Left cardiac atrium (tissue), 4 donors: Measurements from ENCODE around the gene BLCAP. TPM values are rescaled to one million over a fixed set of nuclear protein-coding genes. Genes with fewer than 3 reads are reported as not detected.

Source experiments
- ATAC-seq, 2 donors: fragments of 200-7000 bp; cut with Tn5 transposase; one replicate each; pipeline ENCODE4 v1.9.1; 2020; ENCODE audit warnings: mild to moderate bottlenecking in 2 of 2, moderate library complexity in 2 of 2
- DNase-seq: peaks from one replicate; pipeline ENCODE4 v3.0.0-alpha.2; 2020
- intact Hi-C, 2 donors: fragments of 100-400 bp; cut with DNase I; formaldehyde crosslinking; loops; one replicate each; pipeline versions ENCODE4 v1.14.1 to v1.15.1; 2022 to 2023
- total RNA-seq, 2 donors: library from RNA; stranded (reverse); fragmentation: NEBNext Ultra II Directional; extraction: Animal tissue kit (Norgen Biotek cat#: 25700); gene quantifications; one replicate each; pipeline ENCODE4 v1.2.1, GENCODE V29; 2021
- donor health status: DM: no; HTN: yes; CAD: no.
- donor health status: DM: no; HTN: yes; CAD: no; lungs with severe emphysema.
- donor health status: DM: yes; HTN: yes; CAD: no.
- donor health status: Dilated cardiomyopathy.

Gene BLCAP
- total RNA-seq, 2 donors from 2014 or later, result 87.9 to 99.8 TPM

DNA sequence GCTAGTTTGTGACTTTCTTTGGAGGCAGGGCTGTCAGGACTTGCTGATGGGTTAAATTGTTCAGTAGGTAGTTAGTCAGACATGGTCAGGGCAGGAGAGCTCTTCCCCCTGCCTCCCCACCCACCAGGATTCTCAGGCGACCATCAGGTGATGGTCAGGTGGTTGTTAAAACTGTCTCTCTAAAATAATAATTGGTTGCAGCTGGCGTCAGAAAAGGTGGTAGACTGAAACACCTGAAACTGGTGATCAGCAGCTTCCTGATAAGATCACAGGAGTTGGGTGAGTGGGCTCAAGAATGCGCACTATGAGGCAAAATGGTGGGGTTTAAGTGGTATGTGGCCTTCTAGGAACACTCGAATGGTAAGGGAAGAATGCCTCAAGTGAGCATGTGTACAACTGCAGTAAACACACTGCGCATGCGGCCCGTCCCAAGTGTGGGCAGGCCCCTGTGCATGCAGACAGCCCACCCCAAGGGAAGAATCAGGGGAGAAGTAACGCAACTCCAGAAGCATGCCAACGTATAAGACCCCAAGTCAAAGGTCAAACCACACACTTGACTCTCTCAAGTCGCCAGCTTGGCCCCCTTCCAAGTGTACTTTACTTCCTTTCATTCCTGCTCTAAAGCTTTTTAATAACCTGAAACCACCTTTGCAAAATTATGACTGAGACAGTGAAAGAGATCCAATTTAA lies 7.9 kb upstream of the BLCAP start:
- intact Hi-C loops, result loop anchor here (2.0 to 10.0 kb wide), 2 partner anchors 151 to 267 kb away; no protein-coding TSS in a partner anchor
- ATAC-seq (no peak), DNase-seq (no peak)

DNA sequence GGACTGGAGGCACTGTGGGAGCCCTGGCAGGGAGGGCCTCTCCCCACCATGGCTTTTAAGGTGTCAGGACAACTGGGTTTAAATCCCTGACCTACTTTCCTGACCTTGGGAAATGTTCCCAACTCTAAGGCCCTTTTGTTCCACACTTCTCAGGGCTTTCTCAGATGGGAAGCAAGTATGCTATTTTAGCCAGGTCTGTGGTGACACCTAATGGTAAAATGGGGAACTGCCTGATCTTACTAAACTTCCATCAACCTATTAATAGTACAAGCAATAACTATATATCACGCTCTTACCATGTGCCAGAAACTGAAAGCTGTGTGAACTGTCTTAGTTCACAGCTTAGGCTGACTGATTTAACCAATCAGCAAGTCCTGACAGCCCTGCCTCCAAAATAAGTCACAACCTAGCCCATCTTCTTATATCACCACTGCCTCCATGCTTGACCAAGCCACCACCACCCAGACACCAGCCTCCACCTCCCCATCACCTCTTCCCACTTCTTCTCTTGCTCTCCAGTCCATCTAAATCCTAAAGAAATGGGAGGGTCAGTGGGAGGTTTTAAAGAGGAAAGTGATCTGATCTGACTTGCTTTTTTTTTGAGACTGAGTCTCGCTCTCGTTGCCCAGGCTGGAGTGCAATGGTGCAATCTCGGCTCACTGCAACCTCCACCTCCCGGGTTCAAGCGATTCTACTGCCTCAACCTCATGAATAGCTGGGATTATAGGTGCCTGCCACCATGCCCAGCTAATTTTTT lies 6.9 kb upstream of the BLCAP start:
- ATAC-seq (peak; percentile 85 to 92), DNase-seq (no peak)
- intact Hi-C loops, result loop anchor here (2.0 to 10.0 kb wide), 6 partner anchors 150 to 337 kb away; no protein-coding TSS in a partner anchor

DNA sequence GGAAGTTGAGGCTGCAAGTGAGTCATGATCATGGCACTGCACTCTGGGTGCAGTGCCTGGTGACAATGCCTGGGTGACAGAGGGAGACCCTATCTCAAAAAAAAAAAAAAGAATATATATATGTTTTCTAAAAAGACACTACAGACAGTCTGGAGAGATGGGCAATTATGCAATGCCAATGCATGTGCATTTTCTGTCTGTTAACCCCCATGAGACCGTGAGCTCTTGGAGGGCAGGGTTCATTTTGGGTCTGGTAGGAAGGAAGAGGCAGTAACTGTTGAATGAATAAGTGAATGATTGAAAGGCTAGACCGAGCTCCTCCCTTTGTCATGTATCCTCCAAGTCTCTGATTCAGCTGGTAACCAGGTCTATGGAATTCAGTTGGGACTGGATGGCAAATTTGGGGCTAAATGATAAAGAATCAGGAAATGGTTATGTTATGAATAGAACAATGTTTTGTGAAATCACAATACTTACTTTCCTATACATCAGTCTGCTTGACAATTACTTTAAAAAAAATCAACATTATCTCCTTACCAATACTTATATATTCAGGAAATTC lies 5.6 kb upstream of the BLCAP start:
- ATAC-seq (no peak), DNase-seq (no peak)
- intact Hi-C loops, result loop anchor here (5.0 to 10.0 kb wide), 5 partner anchors 148 to 336 kb away; no protein-coding TSS in a partner anchor

DNA sequence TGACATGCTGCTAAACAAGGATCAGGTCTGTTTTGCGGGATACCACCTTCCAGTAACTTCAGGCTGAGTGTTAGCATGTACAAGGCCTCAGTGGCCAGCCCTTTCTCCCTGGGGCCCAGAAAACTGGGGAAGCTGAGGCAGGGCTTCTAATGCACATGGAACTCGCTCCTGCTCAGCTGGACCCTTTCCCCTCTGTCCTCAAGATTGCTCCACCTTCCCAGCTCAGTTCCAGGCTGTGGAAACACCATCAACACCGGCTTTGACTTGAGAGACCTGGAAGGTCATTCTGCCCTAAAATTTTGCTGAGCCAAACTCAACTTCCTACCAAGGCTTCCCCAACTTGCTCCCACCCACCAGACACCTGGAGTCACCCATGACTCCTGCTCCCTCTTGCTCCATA lies 4.2 kb upstream of the BLCAP start:
- no peak for DNase-seq
- ATAC-seq, result no peak
- intact Hi-C loops, result loop anchor here (5.0 to 10.0 kb wide), 5 partner anchors 147 to 335 kb away; no protein-coding TSS in a partner anchor

DNA sequence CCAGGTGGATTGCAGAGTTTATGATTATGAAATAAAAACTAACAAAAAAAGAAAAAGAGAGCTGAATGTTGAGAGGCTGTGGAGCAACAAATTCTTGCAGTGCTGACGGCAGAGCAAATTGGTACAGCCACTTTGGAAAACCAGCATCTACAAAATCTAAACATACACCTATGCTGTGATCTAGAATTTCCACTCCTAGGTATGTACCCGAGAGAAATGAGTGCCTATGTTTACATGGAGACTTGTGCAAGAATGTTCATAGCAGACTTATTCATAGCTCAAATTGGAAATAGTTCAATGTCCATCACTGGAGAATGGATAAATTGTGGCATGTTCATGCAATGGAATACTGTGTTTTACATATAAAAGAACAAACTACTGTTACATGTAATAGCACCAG lies 3.0 kb upstream of the BLCAP start:
- intact Hi-C loops, result loop anchor here (5.0 to 10.0 kb wide), 5 partner anchors 146 to 333 kb away; no protein-coding TSS in a partner anchor
- ATAC-seq, result no peak
- DNase-seq, result no peak

DNA sequence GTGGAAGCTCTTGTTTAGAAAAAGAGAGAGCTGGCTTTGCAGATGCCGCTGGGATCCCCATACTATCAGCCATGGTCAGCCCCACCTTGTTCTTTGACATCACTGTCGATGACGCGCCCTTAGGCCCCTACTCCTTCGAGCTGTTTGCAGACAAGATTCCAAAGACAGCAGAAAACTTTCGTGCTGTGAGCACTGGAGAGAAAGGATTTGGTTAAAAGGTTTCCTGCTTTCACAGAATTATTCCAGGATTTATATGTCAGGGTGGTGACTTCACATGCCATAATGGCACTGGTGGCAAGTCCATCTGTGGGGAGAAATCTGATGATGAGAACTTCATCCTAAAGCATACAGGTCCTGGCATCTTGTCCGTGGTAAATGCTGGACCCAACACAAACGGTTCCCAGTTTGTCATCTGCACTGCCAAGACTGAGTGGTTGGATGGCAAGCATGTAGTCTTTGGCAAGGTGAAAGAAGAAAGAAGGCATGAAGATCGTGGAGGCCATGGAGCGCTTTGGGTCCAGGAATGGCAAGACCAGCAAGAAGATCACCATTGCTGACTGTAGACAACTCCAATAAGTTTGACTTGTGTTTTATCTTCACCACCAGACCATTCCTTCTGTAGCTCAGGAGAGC lies 2.4 kb upstream of the BLCAP start:
- DNase-seq, result no peak
- intact Hi-C loops, result loop anchor here (5.0 to 10.0 kb wide), 5 partner anchors 145 to 333 kb away; no protein-coding TSS in a partner anchor
- ATAC-seq, result no peak

DNA sequence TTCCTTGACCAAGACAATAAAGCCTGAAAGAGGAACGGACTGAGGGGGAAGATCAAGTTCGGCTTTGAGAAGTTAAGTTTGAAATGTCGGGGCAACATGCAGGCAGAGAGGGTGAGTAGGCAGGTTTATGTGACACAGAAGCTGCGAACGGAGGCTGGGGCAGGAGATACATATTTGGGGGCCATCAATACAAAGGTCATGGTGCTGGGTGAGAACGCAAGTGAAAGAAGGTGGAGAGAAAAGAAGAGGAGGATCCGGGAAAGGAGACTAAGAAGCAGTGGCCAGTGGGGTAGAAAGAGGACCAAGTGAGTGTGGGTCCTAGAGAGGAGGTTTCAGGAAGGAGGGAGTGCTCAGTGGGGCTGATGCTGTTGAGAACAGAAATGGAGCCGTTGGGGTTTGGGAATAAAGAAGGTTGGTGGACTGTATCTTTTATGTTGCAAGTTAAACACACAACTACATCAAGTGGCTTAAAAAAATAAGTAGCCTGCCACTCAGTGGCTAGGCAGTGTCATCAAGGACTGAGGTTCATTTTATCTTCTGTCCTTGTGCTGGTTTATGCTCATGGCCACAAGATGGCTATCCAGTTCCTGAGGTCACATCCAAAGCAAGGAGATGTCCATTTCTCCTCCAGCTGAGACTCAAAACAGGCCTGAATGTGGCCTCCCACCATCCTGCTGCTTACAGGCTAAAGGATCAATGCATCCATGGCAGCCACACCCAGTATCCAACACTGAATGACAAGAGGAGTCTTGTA lies 1.7 kb upstream of the BLCAP start:
- intact Hi-C loops, result no loop called here

DNA sequence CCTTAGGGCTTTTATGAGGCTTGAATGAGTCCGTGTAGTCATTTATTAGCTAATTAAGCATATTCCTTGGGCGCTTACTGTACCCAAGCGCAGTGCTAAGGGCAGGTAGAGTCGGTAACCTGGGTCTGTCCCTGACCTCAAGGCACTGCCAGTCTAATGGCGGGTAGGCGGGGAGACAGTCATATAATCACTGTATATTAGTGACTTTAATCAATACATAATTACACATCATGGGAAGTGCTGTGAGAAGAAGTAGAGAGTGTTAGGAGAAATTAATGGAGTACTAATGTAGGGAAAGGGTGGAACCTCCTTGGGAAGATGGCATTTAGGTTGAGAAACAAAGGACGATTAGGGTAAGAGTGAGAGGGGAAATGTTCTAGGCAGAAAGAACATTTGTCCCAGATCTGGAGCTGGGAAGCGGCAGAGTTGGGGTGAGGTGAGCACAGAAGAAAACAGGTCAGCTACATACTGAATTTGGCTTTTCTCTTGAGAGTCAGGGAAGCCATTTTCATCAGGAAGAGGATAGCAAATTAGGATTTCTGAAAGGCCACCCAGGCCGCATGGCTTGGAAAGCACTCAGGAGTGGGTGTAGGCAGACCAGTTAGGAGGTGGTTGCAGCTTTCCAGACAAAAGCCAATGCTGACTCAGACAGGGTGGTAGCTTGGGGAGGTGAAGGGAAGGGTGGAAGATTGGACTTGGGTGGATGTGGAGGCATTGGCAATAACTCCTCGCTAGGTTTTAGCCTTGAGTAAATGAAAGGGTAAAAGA lies 954 bp upstream of the BLCAP start:
- DNase-seq (no peak), ATAC-seq (no peak)
- intact Hi-C loops, result no loop called here

More for the DNA sequence above, 1.7 kb upstream of the BLCAP start:
- no peak for DNase-seq
- no peak for ATAC-seq

DNA sequence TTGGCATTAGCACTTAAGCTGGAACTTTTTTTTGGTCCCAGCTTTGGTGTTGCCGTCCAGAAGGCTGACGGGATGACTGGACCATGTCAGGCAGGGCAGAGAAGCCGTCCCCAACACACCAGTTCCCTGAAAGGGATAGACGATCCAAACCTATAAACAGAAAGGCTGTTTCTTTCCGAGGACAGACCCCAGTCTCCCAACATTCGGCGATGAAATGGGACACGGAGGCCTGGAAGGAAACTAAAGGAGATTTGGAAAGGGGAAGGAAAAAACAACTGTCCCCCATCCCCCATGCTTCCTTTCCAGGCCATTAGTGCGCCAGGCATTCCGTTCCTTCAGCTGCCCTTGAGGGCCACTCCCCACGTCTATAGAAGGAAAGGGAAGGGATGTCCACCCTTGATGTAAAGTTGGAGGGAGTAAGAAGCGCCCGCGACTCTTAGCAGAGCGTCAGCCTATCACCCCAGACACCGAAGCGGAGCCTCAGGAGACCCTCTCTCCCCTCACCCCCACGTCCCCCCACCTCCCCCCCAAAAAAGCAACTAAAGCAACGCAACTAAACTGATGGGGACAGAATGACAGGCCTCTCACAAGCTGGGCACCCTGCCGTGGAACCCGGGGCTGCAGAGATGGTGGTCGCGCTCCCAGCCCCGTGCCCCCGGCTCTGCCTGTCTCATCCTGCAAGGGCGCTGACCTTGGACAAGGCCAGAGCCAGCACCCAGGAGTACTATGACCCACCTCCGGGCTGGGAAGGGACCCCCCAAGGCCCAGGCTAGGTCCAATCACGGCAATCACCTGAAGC lies 638 bp downstream of the BLCAP start:
- peak; percentile 44 to 49 for ATAC-seq
- no peak for DNase-seq
- intact Hi-C loops, result no loop called here

DNA sequence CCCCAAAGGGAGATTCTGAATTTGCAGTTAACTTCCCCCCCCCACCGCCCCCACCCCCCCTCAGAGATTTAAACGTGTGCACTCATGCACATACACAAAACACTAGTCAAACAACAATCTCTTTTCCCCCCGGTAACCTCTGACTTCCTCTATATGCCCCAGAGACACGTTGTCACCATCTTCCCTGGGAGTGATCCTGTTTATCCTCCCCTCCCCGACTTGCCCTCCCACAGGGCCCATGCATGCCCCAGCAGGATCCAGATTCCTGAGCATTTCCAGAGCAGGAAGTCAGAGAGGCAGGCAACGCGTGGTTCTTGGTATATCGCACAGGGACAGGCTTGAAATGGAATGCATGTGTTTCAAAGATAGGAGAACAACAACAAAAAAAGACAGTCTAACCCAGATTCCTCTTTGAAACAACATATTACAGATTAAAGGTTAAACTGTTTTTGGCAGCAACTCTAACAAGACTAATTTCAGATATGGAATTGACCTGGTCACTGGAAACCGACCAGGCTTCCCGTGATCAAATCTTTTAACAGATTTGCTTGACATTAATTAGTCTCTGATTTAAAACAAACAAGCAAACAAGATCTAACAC lies 1.3 kb downstream of the BLCAP start:
- intact Hi-C loops, result no loop called here
- ATAC-seq (peak; percentile 13 to 28), DNase-seq (peak; percentile 68)

DNA sequence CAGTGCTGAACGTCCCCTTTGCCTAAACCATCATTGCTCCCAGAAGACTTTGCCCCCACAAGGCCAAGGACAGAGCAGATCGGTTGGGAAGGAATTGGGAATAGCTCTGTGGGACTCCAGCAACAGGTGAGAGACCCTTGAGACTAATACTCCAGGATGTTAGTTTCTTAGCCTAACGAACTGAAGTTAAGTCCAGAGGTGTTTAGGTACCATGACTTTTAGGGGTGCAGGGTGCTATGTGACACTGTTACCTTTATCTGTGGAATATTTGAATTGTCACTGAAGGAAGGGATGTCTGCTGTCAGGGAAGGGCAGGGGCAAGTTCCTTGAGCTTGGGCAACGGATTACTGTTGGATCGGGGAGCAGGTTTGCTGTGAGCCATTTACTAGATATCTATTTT lies 1.9 kb downstream of the BLCAP start:
- ATAC-seq (no peak), DNase-seq (no peak)
- intact Hi-C loops, result no loop called here

DNA sequence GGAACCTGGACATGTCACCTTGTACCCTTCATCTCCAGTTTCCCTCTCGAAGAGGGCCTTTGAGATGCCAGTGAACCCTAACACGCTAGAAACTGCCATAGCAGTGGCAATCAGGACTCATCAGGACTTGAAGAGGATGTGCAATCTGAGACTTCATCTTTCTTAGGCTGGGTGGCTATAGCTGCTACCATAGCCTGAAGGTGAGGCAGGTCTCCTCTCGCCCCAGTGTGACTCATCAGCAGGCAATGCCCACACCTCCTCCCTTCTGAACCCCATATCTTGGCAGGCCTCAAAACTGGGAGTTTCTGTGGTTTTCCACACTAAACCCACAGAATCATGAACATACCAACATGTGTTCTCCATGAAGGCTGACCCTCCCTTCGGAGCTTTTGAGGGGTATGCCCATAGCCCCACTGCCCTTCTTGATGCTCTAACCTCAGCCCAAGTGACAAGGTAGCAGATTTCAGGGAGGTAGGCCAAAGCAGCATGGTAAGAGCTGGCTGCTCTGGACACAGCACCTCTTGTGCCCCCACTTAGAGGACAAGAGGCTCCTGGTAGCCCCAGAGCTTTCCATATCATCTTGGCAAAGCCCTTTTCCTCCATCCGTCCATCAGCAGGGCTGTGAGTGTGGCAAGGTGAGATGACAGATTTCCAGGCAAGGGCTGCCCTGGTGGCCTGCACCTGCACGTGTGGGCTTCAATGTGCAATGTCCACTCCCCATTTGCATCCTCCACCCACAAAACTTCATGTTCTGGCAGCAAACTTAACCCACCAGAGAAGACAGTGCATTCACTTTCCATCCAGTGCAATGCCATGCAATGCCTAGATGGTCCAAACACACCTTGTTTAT lies 2.6 kb downstream of the BLCAP start:
- DNase-seq, result no peak
- no peak for ATAC-seq
- intact Hi-C loops, result no loop called here

DNA sequence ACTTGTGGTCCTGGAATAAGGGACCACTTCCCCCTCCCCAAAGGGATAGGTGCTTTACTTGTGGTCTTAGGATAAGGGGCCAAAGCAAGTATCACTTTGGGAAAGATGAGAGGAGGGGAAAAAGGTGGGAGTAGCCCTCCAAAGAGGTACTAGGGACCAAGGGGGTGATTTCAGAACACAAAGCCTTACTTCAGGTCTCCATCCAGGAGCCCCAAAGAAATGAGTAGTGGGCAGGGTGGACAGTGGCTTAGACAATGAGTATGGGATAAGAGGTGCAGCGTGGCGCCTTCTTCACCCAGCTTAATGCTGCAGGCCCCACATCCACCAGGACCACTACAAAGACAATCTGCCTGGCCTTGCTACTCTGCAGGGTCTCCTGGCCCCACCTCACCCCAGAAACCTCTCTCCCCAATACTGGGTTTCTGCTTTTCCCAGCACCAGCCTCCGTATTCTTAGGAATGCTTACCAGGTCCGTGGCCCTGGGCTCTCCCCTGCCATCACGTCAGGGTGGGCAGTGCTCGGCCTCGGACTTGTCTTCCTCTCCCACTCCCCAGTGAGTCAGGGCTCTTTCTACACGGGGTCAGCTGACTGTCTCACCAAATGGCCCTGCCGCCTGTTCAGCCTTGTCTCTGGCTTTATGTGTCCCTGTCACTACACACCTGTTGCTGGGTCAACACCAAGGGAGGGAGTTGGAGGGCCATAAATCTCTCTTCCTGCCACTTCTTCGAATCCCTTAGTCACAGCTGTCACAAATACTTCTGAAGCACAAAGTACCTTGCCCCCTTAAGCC lies 3.6 kb downstream of the BLCAP start:
- no peak for DNase-seq
- ATAC-seq, result no peak
- intact Hi-C loops, result no loop called here

DNA sequence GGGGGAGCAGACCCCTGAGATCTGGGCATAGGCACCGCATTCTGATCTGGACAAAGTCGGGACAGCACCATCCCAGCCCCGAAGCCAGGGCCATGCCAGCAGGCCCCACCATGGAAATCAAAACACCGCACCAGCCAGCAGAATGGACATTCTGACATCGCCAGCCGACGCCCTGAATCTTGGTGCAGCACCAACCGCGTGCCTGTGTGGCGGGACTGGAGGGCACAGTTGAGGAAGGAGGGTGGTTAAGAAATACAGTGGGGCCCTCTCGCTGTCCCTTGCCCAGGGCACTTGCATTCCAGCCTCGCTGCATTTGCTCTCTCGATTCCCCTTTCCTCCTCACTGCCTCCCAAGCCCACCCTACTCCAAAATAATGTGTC lies 4.7 kb downstream of the BLCAP start:
- DNase-seq (no peak), ATAC-seq (no peak)
- intact Hi-C loops, result no loop called here

DNA sequence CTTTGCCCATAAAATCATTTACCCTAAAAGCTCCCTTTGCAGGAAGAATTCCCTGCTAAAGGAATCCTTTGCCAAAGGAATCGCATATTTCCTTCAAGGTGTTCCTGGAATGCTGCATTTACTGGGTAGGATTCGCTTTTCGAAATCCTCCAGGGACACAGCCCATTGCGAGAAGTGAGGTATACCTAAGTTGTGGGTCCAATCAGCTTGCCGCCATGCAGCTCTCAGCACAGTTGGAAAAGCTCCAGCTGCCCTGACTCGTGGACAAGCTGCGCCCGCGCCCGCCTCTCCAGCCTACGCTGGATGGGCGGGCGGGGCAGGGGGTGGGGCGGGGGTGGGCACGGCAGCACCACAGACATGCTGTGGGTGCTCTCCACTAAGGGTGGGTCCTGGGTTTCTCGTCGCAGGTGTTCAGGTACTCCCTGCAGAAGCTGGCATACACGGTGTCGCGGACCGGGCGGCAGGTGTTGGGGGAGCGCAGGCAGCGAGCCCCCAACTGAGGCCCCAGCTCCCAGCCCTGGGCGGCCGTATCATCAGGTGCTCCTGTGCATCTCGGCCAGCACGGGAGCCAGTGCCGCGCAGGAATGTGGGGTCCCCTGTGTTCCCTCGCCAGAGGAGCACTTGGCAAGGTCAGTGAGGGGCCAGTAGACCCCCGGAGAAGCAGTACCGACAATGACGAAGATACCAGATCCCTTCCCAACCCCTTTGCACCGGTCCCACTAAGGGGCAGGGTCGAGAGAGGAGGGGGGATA lies 5.2 kb downstream of the BLCAP start:
- ATAC-seq, result peak; percentile 44 to 51
- peak; percentile 77 for DNase-seq
- intact Hi-C loops, result no loop called here
